AG04449 (cell line): Measurements from ENCODE around the gene COQ10A.
A peak's percentile ranks its signal among the peaks of the same experiment; 100 is the strongest.

ENCODE experiments used
- CTCF ChIA-PET: fragments of 350-600 bp; formaldehyde crosslinking; extraction: SDS; loops from one replicate; lab custom pipeline; 2021; ENCODE audit warnings: antibody characterized with exemption; lab: Yijun Ruan, JAX
- POLR2A ChIA-PET: fragments of 400-600, 350-600 bp; formaldehyde crosslinking; extraction: SDS; loops from one replicate; lab custom pipeline; 2020; ENCODE audit warnings: antibody characterized with exemption, inconsistent platforms; lab: Yijun Ruan, JAX
- DNase-seq: peaks from one replicate; pipeline ENCODE4 v3.0.0-alpha.2; 2010; ENCODE audit warnings: low read depth, low spot score
- H3K4me3 ChIP-seq: 2 replicates; pipeline ENCODE4 v1.5.1; 2011; ENCODE audit warnings: low read depth, mild to moderate bottlenecking, control low read depth, low read length
- TF ChIP-seq, protein P1 (sequence below): IDR thresholded peaks from one replicate; pipeline ENCODE4 v1.5.1; 2011; ENCODE audit warnings: mild to moderate bottlenecking, moderate library complexity, low read length, control low read depth, inconsistent platforms; ENCODE audit not compliant: insufficient read depth; ENCODE audit errors: missing control alignments

Gene COQ10A

DNA sequence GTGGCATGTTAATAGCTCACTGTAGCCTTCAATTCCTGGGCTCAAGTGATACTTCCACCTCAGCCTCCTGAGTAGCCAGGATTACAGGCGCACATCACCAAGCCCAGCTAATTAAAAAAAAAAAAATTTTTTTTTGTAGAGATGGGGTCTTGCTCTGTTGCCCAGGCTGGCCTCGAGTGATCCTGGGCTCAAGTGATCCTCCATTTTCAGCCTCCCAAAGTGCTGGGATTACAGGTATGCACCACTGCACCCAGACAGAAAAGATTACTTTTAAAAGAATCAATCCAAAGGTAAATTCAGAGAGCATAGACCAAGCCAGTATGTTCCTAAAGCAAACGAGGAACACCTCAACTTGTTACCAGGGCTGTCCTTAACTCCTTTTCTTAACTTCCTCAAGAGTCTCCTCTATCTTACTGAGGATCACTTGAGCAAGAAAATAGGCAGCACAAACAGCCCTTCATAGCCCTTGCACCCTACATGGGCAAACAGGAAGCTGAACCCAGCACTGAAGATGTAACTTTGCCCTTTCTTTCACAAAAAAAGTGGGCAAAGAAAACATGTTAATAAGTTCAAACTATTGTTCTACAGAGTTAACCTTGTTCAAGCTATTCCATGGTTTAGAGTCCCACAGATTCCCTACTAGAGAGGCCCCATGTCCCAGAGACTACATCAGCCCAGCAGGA lies 22.1 kb downstream of the COQ10A start:
- ChIA-PET CTCF (interaction anchor here (0.6 to 3.0 kb wide), 6 partner anchors 9 to 176 kb away, joined by 3 to 10 read pairs (median 3); partner anchors contain the start of gene ANKRD52), POLR2A (no interaction called here)
- no peak overlapping the region for H3K4me3 ChIP-seq
- no peak for DNase-seq
- TF ChIP-seq, protein P1, sequence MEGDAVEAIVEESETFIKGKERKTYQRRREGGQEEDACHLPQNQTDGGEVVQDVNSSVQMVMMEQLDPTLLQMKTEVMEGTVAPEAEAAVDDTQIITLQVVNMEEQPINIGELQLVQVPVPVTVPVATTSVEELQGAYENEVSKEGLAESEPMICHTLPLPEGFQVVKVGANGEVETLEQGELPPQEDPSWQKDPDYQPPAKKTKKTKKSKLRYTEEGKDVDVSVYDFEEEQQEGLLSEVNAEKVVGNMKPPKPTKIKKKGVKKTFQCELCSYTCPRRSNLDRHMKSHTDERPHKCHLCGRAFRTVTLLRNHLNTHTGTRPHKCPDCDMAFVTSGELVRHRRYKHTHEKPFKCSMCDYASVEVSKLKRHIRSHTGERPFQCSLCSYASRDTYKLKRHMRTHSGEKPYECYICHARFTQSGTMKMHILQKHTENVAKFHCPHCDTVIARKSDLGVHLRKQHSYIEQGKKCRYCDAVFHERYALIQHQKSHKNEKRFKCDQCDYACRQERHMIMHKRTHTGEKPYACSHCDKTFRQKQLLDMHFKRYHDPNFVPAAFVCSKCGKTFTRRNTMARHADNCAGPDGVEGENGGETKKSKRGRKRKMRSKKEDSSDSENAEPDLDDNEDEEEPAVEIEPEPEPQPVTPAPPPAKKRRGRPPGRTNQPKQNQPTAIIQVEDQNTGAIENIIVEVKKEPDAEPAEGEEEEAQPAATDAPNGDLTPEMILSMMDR = no peak

DNA sequence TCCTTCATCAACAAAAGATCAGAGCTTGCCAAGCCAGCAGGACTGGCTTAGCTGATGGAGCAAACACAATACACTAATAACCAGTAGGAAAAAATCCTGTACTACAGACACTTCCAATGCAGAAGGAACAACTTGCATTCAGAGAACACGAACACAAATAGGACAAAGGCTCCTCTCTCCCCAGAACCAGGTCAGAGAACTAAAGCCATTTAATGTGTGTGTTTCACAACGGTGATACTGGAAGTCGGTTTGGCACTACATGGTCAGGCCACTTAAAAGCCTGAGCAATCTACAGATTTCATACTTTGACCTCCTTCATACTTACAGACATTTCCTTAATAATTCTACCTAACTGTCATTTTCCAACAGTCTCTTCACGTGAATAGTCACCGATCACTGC lies 27.1 kb downstream of the COQ10A start:
- H3K4me3 ChIP-seq = no peak overlapping the region
- TF ChIP-seq, protein P1 = no peak
- POLR2A ChIA-PET = no interaction called here
- DNase-seq = no peak
- CTCF ChIA-PET = interaction anchor here (1.0 to 1.4 kb wide), 3 partner anchors 16 to 170 kb away, joined by 3 to 5 read pairs (median 4); partner anchors contain the start of gene ANKRD52

DNA sequence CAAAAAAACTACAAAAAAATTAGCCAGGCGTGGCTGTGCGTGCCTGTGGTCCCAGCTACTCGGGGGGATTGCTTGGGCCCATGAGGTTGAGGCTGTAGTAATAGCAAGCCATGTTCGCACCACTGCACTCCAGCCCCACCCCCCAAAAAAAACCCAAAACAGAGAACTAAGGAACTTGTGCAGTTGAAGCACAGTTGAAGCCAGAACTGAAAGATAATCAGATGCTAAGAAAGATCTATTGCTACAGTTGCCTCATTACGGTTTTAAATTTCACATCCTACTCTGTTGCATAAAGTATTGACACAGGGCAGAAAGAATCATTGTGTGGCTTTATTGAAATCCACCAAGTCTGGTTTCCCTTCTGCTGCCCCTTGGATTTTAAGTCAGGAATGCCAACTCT lies 29.6 kb downstream of the COQ10A start:
- DNase-seq = no peak
- CTCF ChIA-PET = no interaction called here
- POLR2A ChIA-PET = interaction anchor here (1.5 kb wide), 1 partner anchor 30 kb away, joined by 3 read pairs; the partner anchor contains the start of gene COQ10A
- TF ChIP-seq, protein P1 = no peak
- no peak overlapping the region for H3K4me3 ChIP-seq

DNA sequence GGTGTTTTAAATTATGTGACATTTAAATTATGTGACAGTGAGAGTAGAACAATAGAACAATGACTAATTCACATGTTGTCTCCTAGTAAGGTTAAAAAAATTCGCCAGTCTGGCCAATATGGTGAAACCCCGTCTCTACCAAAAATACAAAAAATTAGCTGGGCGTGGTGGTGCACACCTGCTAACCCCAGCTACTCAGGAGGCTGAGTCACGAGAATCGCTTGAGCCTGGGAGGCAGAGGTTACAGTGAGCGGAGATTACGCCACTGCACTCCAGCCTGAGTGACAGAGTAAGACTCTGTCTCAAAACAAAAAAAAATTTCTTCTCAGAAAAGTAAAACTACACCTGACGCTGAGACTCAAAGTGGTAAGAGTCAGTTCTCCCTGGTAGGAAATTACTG lies 30.7 kb downstream of the COQ10A start:
- no peak overlapping the region for H3K4me3 ChIP-seq
- ChIA-PET CTCF (interaction anchor here (0.8 to 3.6 kb wide), 10 partner anchors 14 to 166 kb away, joined by 3 to 21 read pairs (median 4); partner anchors contain the start of genes ANKRD52 and RNF41), POLR2A (interaction anchor here (0.9 to 1.5 kb wide), 2 partner anchors 19 to 31 kb away, joined by 3 read pairs; partner anchors contain the start of genes CNPY2 and COQ10A)
- no peak for DNase-seq
- TF ChIP-seq, protein P1 = no peak

DNA sequence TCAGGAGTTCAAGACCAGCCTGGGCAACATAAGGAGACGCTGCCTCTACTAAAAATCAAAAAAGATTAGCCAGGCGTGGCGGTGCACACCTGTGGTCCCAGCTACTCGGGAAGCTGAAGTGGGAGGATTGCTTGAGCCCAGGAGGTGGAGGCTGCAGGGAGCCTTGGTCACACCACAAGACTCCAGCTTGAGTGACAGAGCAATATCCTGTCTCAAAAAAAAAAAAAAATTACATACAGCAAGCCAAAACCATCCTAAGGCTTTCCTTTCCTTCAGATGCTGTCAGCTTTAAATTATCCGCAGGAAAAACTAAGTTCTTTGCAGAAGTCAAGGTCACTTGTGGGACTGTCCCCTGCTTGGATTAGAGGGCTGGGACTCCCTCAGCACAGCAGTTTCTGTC lies 32.1 kb downstream of the COQ10A start:
- TF ChIP-seq, protein P1 = no peak
- H3K4me3 ChIP-seq = peak overlapping the region; percentile 93
- CTCF ChIA-PET = interaction anchor here (1.0 to 3.6 kb wide), 11 partner anchors 21 to 192 kb away, joined by 3 to 21 read pairs (median 5); partner anchors contain the start of genes ANKRD52, RNF41 and SMARCC2
- DNase-seq = no peak
- POLR2A ChIA-PET = interaction anchor here (0.5 to 1.3 kb wide), 5 partner anchors 22 to 298 kb away, joined by 3 to 6 read pairs (median 4); partner anchors contain the start of gene RNF41

DNA sequence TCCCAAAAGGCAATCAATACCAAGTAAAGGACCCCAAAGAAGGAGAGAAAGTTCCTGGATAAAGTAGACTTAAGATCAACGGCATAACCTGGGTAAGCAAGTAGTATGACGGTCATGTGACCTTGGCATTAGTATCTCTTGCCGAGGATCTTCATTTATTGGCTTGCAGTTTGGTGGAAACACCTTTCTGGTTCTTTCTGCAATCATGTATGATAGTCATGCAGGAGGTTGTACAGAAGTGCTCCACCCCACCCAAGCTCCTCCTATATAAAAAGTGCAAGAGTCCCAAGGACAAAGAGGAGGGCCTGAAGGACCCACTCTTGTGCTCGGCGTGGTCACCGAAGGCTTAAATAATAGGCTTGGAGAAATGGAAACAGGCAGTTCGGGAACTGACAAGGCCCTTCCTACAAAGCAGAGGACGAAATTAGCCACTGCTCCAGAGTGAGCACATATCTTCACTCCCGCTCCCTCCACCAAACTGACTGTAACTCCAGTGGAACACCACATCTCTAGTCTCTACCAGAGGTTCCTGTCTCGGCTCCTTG lies 32.6 kb downstream of the COQ10A start:
- peak overlapping the region; percentile 93 for H3K4me3 ChIP-seq
- no peak for DNase-seq
- TF ChIP-seq, protein P1 = no peak
- POLR2A ChIA-PET = interaction anchor here (0.5 to 1.3 kb wide), 5 partner anchors 12 to 298 kb away, joined by 3 to 6 read pairs (median 4); partner anchors contain the start of gene RNF41
- CTCF ChIA-PET = interaction anchor here (1.0 to 3.6 kb wide), 8 partner anchors 22 to 164 kb away, joined by 3 to 21 read pairs (median 6); partner anchors contain the start of genes RNF41 and SMARCC2
